Activated T-helper 17 cell treated with anti-CD3 and anti-CD28 coated beads, Interleukin-2, amount 50 U/mL, for 72 hours (primary cell): ENCODE measurements around the gene ANKS1A. TPM values are rescaled to one million over a fixed set of nuclear protein-coding genes. Genes with fewer than 3 reads are reported as not detected.
A peak's percentile ranks its signal among the peaks of the same experiment; 100 is the strongest.
"Not testable (repeated sequence)": the region's sequence is repeated elsewhere in the genome, so short reads cannot be mapped to it uniquely, and the experiment has no call there.

Source experiments
- ATAC-seq: fragments of 150-1000 bp; cut with Tn5 transposase; replicated peaks from 2 replicates; pipeline ENCODE4 v1.10.0; 2021; ENCODE audit warnings: mild to moderate bottlenecking, moderate library complexity
- H3K27ac Mint-ChIP-seq: one replicate; pipeline ENCODE4 v1.8.0; 2022; ENCODE audit warnings: mixed read lengths
- H3K27me3 Mint-ChIP-seq: one replicate; pipeline ENCODE4 v1.8.0; 2022; ENCODE audit warnings: mixed read lengths
- H3K36me3 Mint-ChIP-seq: one replicate; pipeline ENCODE4 v1.8.0; 2022; ENCODE audit warnings: low read depth, mild to moderate bottlenecking, mixed read lengths
- H3K4me1 Mint-ChIP-seq: one replicate; pipeline ENCODE4 v1.8.0; 2022; ENCODE audit warnings: mixed read lengths
- H3K4me3 Mint-ChIP-seq: one replicate; pipeline ENCODE4 v1.8.0; 2022; ENCODE audit warnings: mild to moderate bottlenecking, mixed read lengths
- H3K9me3 Mint-ChIP-seq: one replicate; pipeline ENCODE4 v1.8.0; 2022; ENCODE audit warnings: mixed read lengths
- total RNA-seq, 2 donors: library from RNA; stranded (reverse); gene quantifications; one replicate each; pipeline ENCODE4 v1.2.3, GENCODE V29; 2022

Gene ANKS1A
- total RNA-seq: 1 to 10 TPM; 7.7 to 8.8 TPM

GRCh38 chr6:34888874-34889555 lies at the start of gene ANKS1A:
ANKS1A (plus strand) TSS chr6:34889255; CDS start chr6:34889403, 148 bp downstream.
- Mint-ChIP-seq H3K27me3 (no peaks in the 10 kb centered on the region), H3K4me3 (peak within 1 kb of the TSS; percentile 100), H3K36me3 (peaks cover 28% of the 10 kb centered on the region), H3K4me1 (peaks cover 12% of the 10 kb centered on the region), H3K9me3 (no peaks in the 10 kb centered on the region), H3K27ac (peak within 1 kb of the TSS; percentile 100)
- peak; percentile 86 for ATAC-seq

GRCh38 chr6:34839666-34840352 lies 49.2 kb upstream of the ANKS1A start:
- no peaks in the 10 kb centered on the region for H3K9me3 Mint-ChIP-seq
- H3K4me1 Mint-ChIP-seq: peaks cover 11% of the 10 kb centered on the region
- peaks cover 47% of the 10 kb centered on the region for H3K36me3 Mint-ChIP-seq
- no peak overlapping the region for H3K4me3 Mint-ChIP-seq
- H3K27me3 Mint-ChIP-seq: no peaks in the 10 kb centered on the region
- H3K27ac Mint-ChIP-seq: peak overlapping the region; percentile 11
- no peak for ATAC-seq

GRCh38 chr6:34849066-34849465 lies 40.0 kb upstream of the ANKS1A start:
- H3K27me3 Mint-ChIP-seq, H3K27ac Mint-ChIP-seq, H3K9me3 Mint-ChIP-seq, H3K4me1 Mint-ChIP-seq, ATAC-seq, H3K4me3 Mint-ChIP-seq: not testable (repeated sequence)
- H3K36me3 Mint-ChIP-seq: peaks cover 51% of the 10 kb centered on the region

- Mint-ChIP-seq H3K36me3 (peaks cover 61% of the 10 kb centered on the region), H3K9me3 (no peaks in the 10 kb centered on the region), H3K27ac (no peak overlapping the region), H3K4me1 (no peaks in the 10 kb centered on the region), H3K4me3 (no peak overlapping the region), H3K27me3 (no peaks in the 10 kb centered on the region)
- ATAC-seq: no peak
Observed at GRCh38 chr6:34851361-34851760, 37.7 kb upstream of the ANKS1A start.

- Mint-ChIP-seq H3K4me3 (no peak overlapping the region), H3K9me3 (no peaks in the 10 kb centered on the region), H3K27me3 (no peaks in the 10 kb centered on the region), H3K4me1 (no peaks in the 10 kb centered on the region), H3K36me3 (peaks cover 63% of the 10 kb centered on the region), H3K27ac (no peak overlapping the region)
- ATAC-seq: no peak
Observed at GRCh38 chr6:34852406-34853085, 36.5 kb upstream of the ANKS1A start.

- Mint-ChIP-seq H3K27me3 (no peaks in the 10 kb centered on the region), H3K4me3 (no peak overlapping the region), H3K27ac (no peak overlapping the region), H3K9me3 (no peaks in the 10 kb centered on the region), H3K36me3 (peaks cover 69% of the 10 kb centered on the region), H3K4me1 (no peaks in the 10 kb centered on the region)
- no peak for ATAC-seq
Observed at GRCh38 chr6:34855463-34855862, 33.6 kb upstream of the ANKS1A start.

- Mint-ChIP-seq H3K4me1 (no peaks in the 10 kb centered on the region), H3K4me3 (no peak overlapping the region), H3K27me3 (no peaks in the 10 kb centered on the region), H3K27ac (no peak overlapping the region), H3K9me3 (no peaks in the 10 kb centered on the region), H3K36me3 (peaks cover 64% of the 10 kb centered on the region)
- no peak for ATAC-seq
Observed at GRCh38 chr6:34858681-34859080, 30.4 kb upstream of the ANKS1A start.

- Mint-ChIP-seq H3K9me3 (no peaks in the 10 kb centered on the region), H3K36me3 (peaks cover 77% of the 10 kb centered on the region), H3K4me1 (no peaks in the 10 kb centered on the region), H3K4me3 (no peak overlapping the region), H3K27ac (no peak overlapping the region), H3K27me3 (no peaks in the 10 kb centered on the region)
- ATAC-seq: no peak
Observed at GRCh38 chr6:34859951-34860350, 29.1 kb upstream of the ANKS1A start.

GRCh38 chr6:34860776-34861175 lies 28.3 kb upstream of the ANKS1A start:
- H3K4me1 Mint-ChIP-seq: no peaks in the 10 kb centered on the region
- peaks cover 79% of the 10 kb centered on the region for H3K36me3 Mint-ChIP-seq
- no peak overlapping the region for H3K4me3 Mint-ChIP-seq
- no peaks in the 10 kb centered on the region for H3K27me3 Mint-ChIP-seq
- H3K27ac Mint-ChIP-seq: no peak overlapping the region
- no peaks in the 10 kb centered on the region for H3K9me3 Mint-ChIP-seq
- ATAC-seq: no peak

GRCh38 chr6:34864007-34864406 lies 25.0 kb upstream of the ANKS1A start:
- Mint-ChIP-seq H3K4me3 (no peak overlapping the region), H3K9me3 (no peaks in the 10 kb centered on the region), H3K27me3 (no peaks in the 10 kb centered on the region), H3K36me3 (peaks cover 74% of the 10 kb centered on the region), H3K27ac (no peak overlapping the region), H3K4me1 (no peaks in the 10 kb centered on the region)
- no peak for ATAC-seq

GRCh38 chr6:34865107-34865506 lies 23.9 kb upstream of the ANKS1A start:
- ATAC-seq: no peak
- Mint-ChIP-seq H3K27me3 (no peaks in the 10 kb centered on the region), H3K4me3 (no peak overlapping the region)

GRCh38 chr6:34866509-34866908 lies 22.5 kb upstream of the ANKS1A start:
- H3K4me1 Mint-ChIP-seq: no peaks in the 10 kb centered on the region
- H3K36me3 Mint-ChIP-seq: peaks cover 81% of the 10 kb centered on the region
- no peaks in the 10 kb centered on the region for H3K27me3 Mint-ChIP-seq
- no peak overlapping the region for H3K27ac Mint-ChIP-seq
- H3K4me3 Mint-ChIP-seq: no peak overlapping the region
- ATAC-seq: no peak
- no peaks in the 10 kb centered on the region for H3K9me3 Mint-ChIP-seq

More at GRCh38 chr6:34865107-34865506, 23.9 kb upstream of the ANKS1A start:
- Mint-ChIP-seq H3K4me1 (no peaks in the 10 kb centered on the region), H3K36me3 (peaks cover 75% of the 10 kb centered on the region), H3K9me3 (no peaks in the 10 kb centered on the region), H3K27ac (peak overlapping the region; percentile 51)

GRCh38 chr6:34867484-34867883 lies 21.6 kb upstream of the ANKS1A start:
- ATAC-seq: no peak
- peaks cover 89% of the 10 kb centered on the region for H3K36me3 Mint-ChIP-seq
- no peaks in the 10 kb centered on the region for H3K4me1 Mint-ChIP-seq
- H3K9me3 Mint-ChIP-seq: no peaks in the 10 kb centered on the region
- H3K4me3 Mint-ChIP-seq: no peak overlapping the region
- no peak overlapping the region for H3K27ac Mint-ChIP-seq
- no peaks in the 10 kb centered on the region for H3K27me3 Mint-ChIP-seq

- no peak overlapping the region for H3K27ac Mint-ChIP-seq
- no peaks in the 10 kb centered on the region for H3K4me1 Mint-ChIP-seq
- no peak for ATAC-seq
- no peak overlapping the region for H3K4me3 Mint-ChIP-seq
- H3K36me3 Mint-ChIP-seq: peaks cover 81% of the 10 kb centered on the region
- no peaks in the 10 kb centered on the region for H3K27me3 Mint-ChIP-seq
- no peaks in the 10 kb centered on the region for H3K9me3 Mint-ChIP-seq
Observed at GRCh38 chr6:34871853-34872252, 17.2 kb upstream of the ANKS1A start.

- Mint-ChIP-seq H3K36me3 (peaks cover 81% of the 10 kb centered on the region), H3K4me1 (no peaks in the 10 kb centered on the region), H3K9me3 (no peaks in the 10 kb centered on the region), H3K27ac (no peak overlapping the region), H3K27me3 (no peaks in the 10 kb centered on the region), H3K4me3 (no peak overlapping the region)
- no peak for ATAC-seq
Observed at GRCh38 chr6:34872332-34872731, 16.7 kb upstream of the ANKS1A start.
